LNCaP clone FGC (cell line): Measurements from ENCODE around the gene SCD5.

Source experiments
- DNase-seq: peaks from one replicate; pipeline ENCODE4 v3.0.0-alpha.2; 2011; ENCODE audit warnings: low read depth
- H3K4me3 ChIP-seq: 2 replicates; pipeline ENCODE4 v1.5.1; 2011; ENCODE audit warnings: mild to moderate bottlenecking, low read depth, low read length, control low read depth
- TF ChIP-seq, protein P1 (sequence below): IDR thresholded peaks from 2 replicates; pipeline ENCODE4 v1.5.1; 2012; ENCODE audit warnings: mild to moderate bottlenecking; ENCODE audit not compliant: control insufficient read depth, insufficient read depth; ENCODE audit errors: extremely low read depth

The SCD5 gene

DNA sequence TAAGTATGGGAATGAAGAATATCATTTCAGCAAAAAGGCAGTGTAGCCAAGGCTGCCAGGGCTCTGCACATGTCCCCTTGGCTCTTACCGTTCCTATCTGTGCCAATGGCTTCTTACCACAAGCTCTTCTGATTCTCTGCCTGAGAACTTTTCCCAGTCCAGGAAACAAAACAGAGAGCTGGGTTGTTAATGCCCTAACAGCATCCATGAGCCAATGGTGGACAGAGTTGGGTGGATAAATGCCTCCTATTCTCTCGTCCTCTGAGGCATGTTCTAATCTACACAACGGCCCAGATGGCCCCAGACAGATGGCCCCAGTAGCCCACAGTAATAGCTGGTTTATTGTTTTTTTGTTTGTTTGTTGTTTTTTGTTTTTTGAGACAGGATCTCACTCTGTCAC is 28.0 kb downstream of the SCD5 start:
- TF ChIP-seq, protein P1, sequence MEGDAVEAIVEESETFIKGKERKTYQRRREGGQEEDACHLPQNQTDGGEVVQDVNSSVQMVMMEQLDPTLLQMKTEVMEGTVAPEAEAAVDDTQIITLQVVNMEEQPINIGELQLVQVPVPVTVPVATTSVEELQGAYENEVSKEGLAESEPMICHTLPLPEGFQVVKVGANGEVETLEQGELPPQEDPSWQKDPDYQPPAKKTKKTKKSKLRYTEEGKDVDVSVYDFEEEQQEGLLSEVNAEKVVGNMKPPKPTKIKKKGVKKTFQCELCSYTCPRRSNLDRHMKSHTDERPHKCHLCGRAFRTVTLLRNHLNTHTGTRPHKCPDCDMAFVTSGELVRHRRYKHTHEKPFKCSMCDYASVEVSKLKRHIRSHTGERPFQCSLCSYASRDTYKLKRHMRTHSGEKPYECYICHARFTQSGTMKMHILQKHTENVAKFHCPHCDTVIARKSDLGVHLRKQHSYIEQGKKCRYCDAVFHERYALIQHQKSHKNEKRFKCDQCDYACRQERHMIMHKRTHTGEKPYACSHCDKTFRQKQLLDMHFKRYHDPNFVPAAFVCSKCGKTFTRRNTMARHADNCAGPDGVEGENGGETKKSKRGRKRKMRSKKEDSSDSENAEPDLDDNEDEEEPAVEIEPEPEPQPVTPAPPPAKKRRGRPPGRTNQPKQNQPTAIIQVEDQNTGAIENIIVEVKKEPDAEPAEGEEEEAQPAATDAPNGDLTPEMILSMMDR, result no peak
- no peak overlapping the region for H3K4me3 ChIP-seq
- DNase-seq, result no peak

DNA sequence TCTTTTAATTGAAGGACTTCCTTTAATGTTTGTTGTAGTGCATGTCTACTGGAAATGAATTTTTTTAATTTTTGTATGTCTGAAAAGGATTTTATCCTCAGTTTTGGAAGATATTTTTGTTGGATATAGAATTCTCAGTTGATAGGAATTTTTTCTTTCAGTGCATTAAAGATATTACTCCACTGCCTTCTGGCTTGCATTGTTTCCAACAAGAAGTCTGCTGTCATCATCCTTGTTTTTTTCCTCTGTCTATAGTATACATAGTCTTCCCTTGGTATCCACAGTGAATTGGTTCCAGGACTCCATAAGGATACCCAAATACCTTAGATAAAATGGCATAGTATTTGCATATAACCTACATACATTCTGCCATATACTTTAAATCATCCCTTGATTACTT is 33.5 kb downstream of the SCD5 start:
- no peak overlapping the region for H3K4me3 ChIP-seq
- TF ChIP-seq, protein P1, result no peak
- no peak for DNase-seq

DNA sequence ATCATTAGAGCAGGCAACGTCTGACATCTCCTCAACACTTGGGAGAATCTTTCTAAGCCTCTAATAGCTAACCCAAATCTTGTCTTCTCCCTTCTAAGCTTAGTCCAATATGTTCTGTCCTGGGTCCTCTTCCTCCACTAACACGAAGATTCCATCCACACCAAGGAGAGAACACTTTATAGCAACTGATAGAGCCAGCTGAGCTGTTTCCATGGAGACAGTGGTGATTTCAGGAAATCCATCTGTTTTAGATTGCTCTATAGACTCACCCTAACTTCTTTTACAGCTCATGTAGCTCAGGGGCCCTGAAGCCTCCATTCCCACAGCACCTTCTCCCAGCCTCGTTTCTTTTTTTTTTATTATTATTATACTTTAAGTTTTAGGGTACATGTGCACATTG is 37.4 kb downstream of the SCD5 start:
- no peak overlapping the region for H3K4me3 ChIP-seq
- DNase-seq, result no peak
- TF ChIP-seq, protein P1, result no peak

DNA sequence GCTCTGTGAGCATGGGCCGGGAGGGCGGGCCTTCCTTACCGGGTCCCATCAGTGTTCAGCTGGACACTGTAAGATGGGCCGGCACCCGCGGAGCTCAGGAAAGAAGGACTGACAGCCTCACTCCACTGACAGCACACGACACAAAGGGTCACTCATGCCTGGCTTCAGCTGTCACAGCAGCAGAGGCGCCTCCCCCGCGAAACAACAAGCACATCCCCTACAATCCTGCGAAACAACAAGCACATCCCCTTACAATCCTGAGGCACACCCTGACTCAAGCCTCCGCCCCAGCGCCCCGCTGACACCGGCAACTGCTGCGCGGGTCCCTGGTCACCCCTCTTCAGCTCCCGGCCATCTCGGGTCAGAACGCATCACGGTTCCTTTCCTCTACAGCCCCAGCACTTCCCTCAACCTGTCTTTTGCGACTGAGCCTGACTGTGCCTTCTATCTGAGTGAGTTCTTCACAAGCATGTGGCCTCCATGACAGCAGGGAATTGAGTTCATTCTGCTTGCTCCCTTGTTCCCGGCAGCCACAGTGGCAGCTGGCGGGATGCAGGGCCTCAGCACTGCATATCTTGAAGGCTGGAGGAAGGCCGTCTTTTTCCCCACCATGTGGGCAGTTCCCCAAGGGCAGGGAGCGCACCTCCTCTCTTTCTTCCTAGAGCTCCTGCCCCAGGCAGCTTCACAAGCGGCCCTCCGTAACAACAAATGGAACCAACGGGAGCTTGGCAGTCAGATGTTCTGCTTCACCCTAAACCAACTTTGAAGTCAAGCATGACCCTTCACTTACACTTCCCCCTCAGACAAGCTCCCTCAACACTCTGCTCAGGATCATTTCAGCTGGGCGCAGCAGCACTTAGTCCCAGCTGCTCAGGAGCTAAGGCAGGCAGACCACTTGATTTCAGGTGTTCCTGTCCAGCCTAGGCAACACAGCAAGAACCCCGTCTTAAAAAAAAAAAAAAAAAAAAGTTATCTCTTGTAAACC is 39.6 kb downstream of the SCD5 start:
- no peak overlapping the region for H3K4me3 ChIP-seq
- DNase-seq, result no peak
- TF ChIP-seq, protein P1, result no peak

DNA sequence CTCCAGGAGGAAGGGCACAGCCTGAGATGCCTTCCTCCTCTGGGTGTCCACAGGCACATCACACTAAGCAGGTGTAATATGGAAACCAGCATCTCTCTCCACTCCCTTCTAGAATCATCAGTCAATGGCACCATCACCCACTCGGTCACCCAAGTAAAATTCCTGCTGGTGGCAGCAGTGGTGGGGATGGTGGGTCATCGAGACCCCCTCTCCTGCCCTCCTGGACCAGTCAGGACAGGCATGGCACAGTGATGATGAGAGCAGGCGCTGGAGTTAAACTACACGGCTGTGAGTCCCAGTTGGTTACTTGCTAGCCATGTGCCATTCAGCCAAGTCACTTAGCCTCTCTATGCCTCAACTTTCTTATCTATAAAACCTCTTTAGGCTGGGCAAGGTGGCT is 42.5 kb downstream of the SCD5 start:
- TF ChIP-seq, protein P1, result no peak
- H3K4me3 ChIP-seq, result no peak overlapping the region
- no peak for DNase-seq

DNA sequence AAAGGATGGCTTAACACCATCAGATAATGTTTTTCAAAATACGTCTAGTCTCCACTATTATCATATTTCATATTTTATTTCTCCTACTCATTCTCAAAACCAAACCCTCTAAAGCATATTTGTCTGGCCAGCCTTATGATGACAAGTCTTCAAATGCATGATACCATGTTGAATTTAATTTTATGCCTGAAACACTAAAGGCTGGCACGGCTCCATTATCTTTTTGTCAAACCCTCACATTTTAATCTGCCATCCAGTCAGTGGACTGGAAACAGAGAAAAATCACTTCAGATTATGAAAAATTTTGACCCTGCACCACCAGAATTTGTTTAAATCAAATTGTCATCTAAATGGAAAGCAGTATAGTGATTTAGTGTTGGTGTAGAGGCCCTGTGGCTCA is 42.9 kb downstream of the SCD5 start:
- no peak for DNase-seq
- H3K4me3 ChIP-seq, result no peak overlapping the region

More for the DNA sequence above, 42.9 kb downstream of the SCD5 start:
- TF ChIP-seq, protein P1, result no peak
